Parathyroid adenoma (tissue), 2 donors: ENCODE results near the gene RPL28.
"Not testable (repeated sequence)": the region's sequence is repeated elsewhere in the genome, so short reads cannot be mapped to it uniquely, and the experiment has no call there.

Experiments used
- H2AFZ ChIP-seq: fragments of 300-600 bp; sonication (generic); one replicate; pipeline ENCODE4 v1.7.0; 2017; ENCODE audit warnings: antibody characterized with exemption, mild to moderate bottlenecking
- H3K27ac ChIP-seq: fragments of 300-600 bp; sonication (generic); one replicate; pipeline ENCODE4 v1.7.0; 2017
- H3K27me3 ChIP-seq: fragments of 300-600 bp; sonication (generic); one replicate; pipeline ENCODE4 v1.7.0; 2017; ENCODE audit warnings: low read length; ENCODE audit not compliant: control insufficient read depth, insufficient read depth
- H3K36me3 ChIP-seq: fragments of 300-600 bp; sonication (generic); one replicate; pipeline ENCODE4 v1.7.0; 2017; ENCODE audit warnings: low read length; ENCODE audit not compliant: control insufficient read depth, insufficient read depth
- H3K4me1 ChIP-seq: fragments of 300-600 bp; sonication (generic); one replicate; pipeline ENCODE4 v1.7.0; 2017; ENCODE audit warnings: control low read depth
- H3K4me2 ChIP-seq: fragments of 300-600 bp; sonication (generic); one replicate; pipeline ENCODE4 v1.7.0; 2017; ENCODE audit warnings: low read length
- H3K4me3 ChIP-seq: fragments of 300-600 bp; sonication (generic); one replicate; pipeline ENCODE4 v1.7.0; 2017; ENCODE audit warnings: low read depth, low read length
- H3K79me2 ChIP-seq: fragments of 300-600 bp; sonication (generic); one replicate; pipeline ENCODE4 v1.7.0; 2017; ENCODE audit warnings: control low read depth
- H3K9ac ChIP-seq: fragments of 300-600 bp; sonication (generic); one replicate; pipeline ENCODE4 v1.7.0; 2017; ENCODE audit warnings: mild to moderate bottlenecking
- H3K9me3 ChIP-seq: fragments of 300-600 bp; sonication (generic); one replicate; pipeline ENCODE4 v1.7.0; 2017; ENCODE audit warnings: low read length; ENCODE audit not compliant: control insufficient read depth
- TF ChIP-seq, protein P1 (sequence below): fragments of 300-600 bp; sonication (generic); IDR thresholded peaks from one replicate; pipeline ENCODE4 v1.7.0; 2017; ENCODE audit warnings: antibody characterized with exemption, mild to moderate bottlenecking
- donor health status: primary hyperparathyroidism.

Gene RPL28

DNA sequence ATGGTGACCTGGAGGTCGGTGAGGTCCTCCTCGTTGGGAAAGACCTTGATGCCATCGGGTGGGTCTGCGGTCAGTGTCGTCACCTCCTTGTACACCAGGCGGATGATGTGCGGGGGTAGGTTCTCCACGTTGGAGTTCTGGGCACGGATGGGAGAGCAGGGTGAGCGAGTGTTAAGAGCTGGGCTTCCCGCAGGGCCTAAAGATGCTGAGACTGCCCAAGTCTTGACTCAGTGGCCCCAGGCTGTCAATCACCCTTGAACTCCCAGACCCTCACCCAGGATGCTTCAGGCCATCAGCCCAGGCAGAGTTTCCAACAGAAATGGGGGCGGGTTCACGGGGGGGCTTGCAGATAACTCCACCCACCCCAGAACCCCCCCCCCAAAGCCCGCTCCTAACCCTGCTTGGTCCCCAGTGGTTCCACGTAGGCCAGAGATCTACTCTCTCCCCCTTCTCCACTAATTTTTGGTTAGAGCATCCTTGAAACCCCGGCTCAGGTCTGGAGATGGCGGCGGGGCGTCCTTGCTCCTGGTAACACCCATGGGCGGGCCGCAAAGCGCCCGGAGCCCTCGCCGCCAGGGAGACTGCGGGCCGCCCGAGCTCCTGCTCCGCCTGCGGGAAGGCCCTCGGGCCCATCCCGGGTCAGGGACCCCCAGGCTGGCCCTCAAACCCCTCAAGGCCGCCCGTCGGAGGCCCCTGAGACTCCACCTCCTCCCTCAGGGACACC is 21.3 kb downstream of the RPL28 start:
- Histone ChIP-seq H3K9ac (peak overlapping the region; percentile 74), H3K4me1 (peaks cover 4% of the 10 kb centered on the region), H3K36me3 (no peaks in the 10 kb centered on the region), H3K4me3 (peak overlapping the region; percentile 89), H3K9me3 (no peaks in the 10 kb centered on the region), H3K27me3 (no peaks in the 10 kb centered on the region), H3K79me2 (peaks cover 11% of the 10 kb centered on the region), H3K27ac (peak overlapping the region; percentile 94), H2AFZ (peak overlapping the region; percentile 87), H3K4me2 (peak overlapping the region; percentile 100)
- TF ChIP-seq, protein P1, sequence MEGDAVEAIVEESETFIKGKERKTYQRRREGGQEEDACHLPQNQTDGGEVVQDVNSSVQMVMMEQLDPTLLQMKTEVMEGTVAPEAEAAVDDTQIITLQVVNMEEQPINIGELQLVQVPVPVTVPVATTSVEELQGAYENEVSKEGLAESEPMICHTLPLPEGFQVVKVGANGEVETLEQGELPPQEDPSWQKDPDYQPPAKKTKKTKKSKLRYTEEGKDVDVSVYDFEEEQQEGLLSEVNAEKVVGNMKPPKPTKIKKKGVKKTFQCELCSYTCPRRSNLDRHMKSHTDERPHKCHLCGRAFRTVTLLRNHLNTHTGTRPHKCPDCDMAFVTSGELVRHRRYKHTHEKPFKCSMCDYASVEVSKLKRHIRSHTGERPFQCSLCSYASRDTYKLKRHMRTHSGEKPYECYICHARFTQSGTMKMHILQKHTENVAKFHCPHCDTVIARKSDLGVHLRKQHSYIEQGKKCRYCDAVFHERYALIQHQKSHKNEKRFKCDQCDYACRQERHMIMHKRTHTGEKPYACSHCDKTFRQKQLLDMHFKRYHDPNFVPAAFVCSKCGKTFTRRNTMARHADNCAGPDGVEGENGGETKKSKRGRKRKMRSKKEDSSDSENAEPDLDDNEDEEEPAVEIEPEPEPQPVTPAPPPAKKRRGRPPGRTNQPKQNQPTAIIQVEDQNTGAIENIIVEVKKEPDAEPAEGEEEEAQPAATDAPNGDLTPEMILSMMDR = no peak

DNA sequence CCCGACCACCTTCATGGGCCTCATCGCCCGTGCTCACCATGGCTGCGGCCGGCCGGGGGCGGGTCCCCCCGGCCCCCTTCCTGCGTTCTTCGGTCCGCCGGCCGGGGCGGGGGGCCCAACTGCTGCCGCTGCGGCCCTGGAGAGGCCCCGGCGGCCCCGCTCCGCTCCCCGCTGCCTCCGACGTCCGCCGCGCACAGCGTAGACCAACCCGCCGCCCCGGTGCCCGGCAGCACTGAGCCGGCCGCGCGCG is 21.7 kb downstream of the RPL28 start, which contains the start of gene UBE2S:
Gene UBE2S, minus strand, starts transcription at position 239 of the 250 bp plus-strand sequence. Its CDS starts 199 bp downstream, at position 40.
- H3K27ac ChIP-seq = peak within 1 kb of the TSS; percentile 94
- not testable (repeated sequence) for H3K27me3 ChIP-seq, H3K4me1 ChIP-seq, H3K36me3 ChIP-seq, H3K9me3 ChIP-seq
- peaks cover 11% of the 10 kb centered on the region for H3K79me2 ChIP-seq
- H3K4me2 ChIP-seq = peak within 1 kb of the TSS; percentile 100
- peak within 1 kb of the TSS; percentile 89 for H3K4me3 ChIP-seq
- peak within 1 kb of the TSS; percentile 74 for H3K9ac ChIP-seq
- H2AFZ ChIP-seq = peak within 1 kb of the TSS; percentile 87

DNA sequence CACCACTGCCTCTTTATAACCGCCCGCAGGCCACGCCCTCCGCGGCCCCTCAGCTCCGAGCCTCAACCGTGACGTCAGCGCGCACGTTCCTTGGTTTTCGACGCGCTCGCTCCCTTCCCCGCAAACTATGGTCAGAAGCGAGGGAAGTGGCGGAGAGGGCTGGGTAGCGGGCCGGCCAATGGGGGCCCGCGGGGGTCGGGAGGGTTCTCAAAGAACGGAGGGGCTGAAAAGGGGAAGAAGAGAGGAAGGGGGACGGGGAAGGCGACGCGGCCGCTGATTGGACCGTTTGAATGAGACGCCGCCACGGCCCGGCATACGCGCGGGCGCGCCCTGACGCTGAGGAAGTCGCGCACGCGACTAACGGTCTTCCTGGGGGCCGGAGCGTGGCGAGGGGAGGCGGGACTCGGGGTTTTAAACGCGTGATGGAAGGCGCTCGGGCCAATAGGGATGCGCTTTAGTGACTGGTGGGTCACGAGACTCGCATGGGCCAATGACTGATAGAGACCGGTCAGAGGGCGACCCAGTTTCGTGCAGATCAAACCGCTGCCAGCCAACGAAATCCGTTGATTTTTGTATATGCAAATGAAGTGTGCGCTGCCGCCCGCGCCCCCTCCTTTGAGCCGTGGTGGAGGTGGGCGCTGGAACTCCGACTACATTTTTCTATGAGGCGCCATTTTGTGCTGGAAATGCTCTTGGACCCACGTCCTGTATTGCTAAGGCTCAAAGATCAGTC is 22.2 kb downstream of the RPL28 start:
- Histone ChIP-seq H3K27ac (peak overlapping the region; percentile 94), H3K9me3 (no peaks in the 10 kb centered on the region), H2AFZ (peak overlapping the region; percentile 87), H3K36me3 (no peaks in the 10 kb centered on the region), H3K9ac (no peak overlapping the region), H3K27me3 (no peaks in the 10 kb centered on the region), H3K79me2 (peaks cover 11% of the 10 kb centered on the region), H3K4me1 (peaks cover 4% of the 10 kb centered on the region), H3K4me3 (peak overlapping the region; percentile 89), H3K4me2 (peak overlapping the region; percentile 100)
- TF ChIP-seq, protein P1 = no peak

DNA sequence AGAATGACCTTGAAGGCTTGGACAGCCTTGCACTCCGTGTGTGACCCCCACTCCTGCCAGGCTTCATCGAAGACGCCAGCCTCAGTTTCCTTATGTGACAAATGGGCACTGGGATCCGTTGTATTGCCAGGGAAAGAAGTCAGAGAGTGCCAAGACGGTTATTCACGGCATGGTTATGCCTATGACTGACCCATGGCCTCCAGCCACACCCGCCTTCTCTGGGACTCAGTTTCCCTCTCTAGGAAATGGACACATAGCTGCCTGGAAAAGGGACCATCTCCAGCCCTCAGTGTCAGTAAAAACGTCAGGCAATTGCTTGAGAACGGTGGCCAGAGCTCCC is 22.8 kb downstream of the RPL28 start:
- no peaks in the 10 kb centered on the region for H3K36me3 ChIP-seq
- peak overlapping the region; percentile 87 for H2AFZ ChIP-seq
- H3K9me3 ChIP-seq = no peaks in the 10 kb centered on the region
- peaks cover 4% of the 10 kb centered on the region for H3K4me1 ChIP-seq
- H3K4me2 ChIP-seq = peak overlapping the region; percentile 100
- H3K9ac ChIP-seq = no peak overlapping the region
- H3K4me3 ChIP-seq = peak overlapping the region; percentile 89
- no peaks in the 10 kb centered on the region for H3K27me3 ChIP-seq
- H3K79me2 ChIP-seq = peaks cover 11% of the 10 kb centered on the region
- TF ChIP-seq, protein P1 = no peak
- peak overlapping the region; percentile 94 for H3K27ac ChIP-seq

DNA sequence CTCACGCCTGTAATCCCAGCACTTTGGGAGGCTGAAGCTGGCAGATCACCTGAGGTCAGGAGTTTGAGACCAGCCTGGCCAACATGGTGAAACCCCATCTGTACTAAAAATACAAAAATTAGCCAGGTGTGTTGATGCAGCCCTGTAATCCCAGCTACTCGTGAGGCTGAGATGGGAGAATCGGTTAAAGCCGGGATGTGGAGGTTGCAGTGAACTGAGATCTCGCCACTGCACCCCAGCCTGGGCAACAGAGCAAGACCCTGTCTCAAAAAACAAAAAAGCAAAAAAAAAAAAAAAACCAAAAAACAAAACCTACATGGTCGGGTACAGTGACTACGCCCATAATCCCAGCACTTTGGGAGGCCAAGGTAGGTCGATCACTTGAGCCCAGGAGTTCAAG is 23.4 kb downstream of the RPL28 start:
- not testable (repeated sequence) for H3K4me1 ChIP-seq, H3K27me3 ChIP-seq, H3K27ac ChIP-seq, H3K9ac ChIP-seq, H3K4me2 ChIP-seq, H3K9me3 ChIP-seq, H3K36me3 ChIP-seq, H3K4me3 ChIP-seq
- Histone ChIP-seq H2AFZ (peak overlapping the region; percentile 87), H3K79me2 (peaks cover 11% of the 10 kb centered on the region)
